HCT116 (cell line): ENCODE measurements around the gene PLA2R1. TPM values are rescaled to one million over a fixed set of nuclear protein-coding genes. Genes with fewer than 3 reads are reported as not detected.

Experiments used
- ATAC-seq: fragments of 200-7000 bp; cut with Tn5 transposase; 2 replicates; pipeline ENCODE4 v1.9.1; 2020; ENCODE audit warnings: mild to moderate bottlenecking, moderate library complexity
- BruUV-seq: library from RNA; stranded (reverse); fragments of 400-500 nt; replicated peaks from 2 replicates; lab custom pipeline; 2021; lab: Mats Ljungman, UMichigan
- CTCF ChIA-PET: fragments of 300-600 bp; sonication (Branson Sonifier 250); formaldehyde crosslinking; loops from one replicate; lab custom pipeline; 2021; ENCODE audit warnings: antibody characterized with exemption; lab: Charles Lee
- POLR2A ChIA-PET: fragments of 300-600, 350-600 bp; sonication (Branson Sonifier 250); formaldehyde crosslinking; loops from one replicate; lab custom pipeline; 2021; ENCODE audit warnings: antibody characterized with exemption; lab: Charles Lee
- RAD21 ChIA-PET, 2 experiments: fragments of 300-600 bp; sonication (Branson Sonifier 250); formaldehyde crosslinking; loops; one replicate each; lab custom pipeline; 2023; ENCODE audit warnings: low total read pairs in 2 of 2; ENCODE audit not compliant: uncharacterized antibody in 2 of 2, unreplicated experiment in 2 of 2, low non-redundant PET in 1 of 2; lab: Charles Lee
- DNase-seq: peaks from one replicate; pipeline ENCODE4 v3.0.0-alpha.2; 2010; ENCODE audit warnings: low read depth, low spot score
- H2AFZ ChIP-seq: fragments of 200-600 bp; shearing (Covaris generic), sonication (generic); 2 replicates; pipeline ENCODE4 v1.6.1; 2017; ENCODE audit warnings: low read depth, mixed run types, mixed read lengths, antibody characterized with exemption, low read length; ENCODE audit not compliant: poor library complexity, severe bottlenecking
- H3K27ac ChIP-seq: 2 replicates; pipeline ENCODE4 v1.5.1; 2012; ENCODE audit warnings: low read depth, low read length
- H3K27me3 ChIP-seq: fragments of 200-600 bp; sonication (generic); 2 replicates; pipeline ENCODE4 v1.6.1; 2016; ENCODE audit warnings: mixed run types, low read length, mixed read lengths; ENCODE audit not compliant: insufficient read depth
- H3K36me3 ChIP-seq, 2 experiments: fragments of 200-500 bp in 1 of 2; fragments of 200-600 bp in 1 of 2; sonication (Bioruptor generic) in 1 of 2; sonication (generic) in 1 of 2; 2 replicates each; pipeline versions ENCODE4 v1.5.1 to v1.6.1; 2014 to 2016; ENCODE audit warnings: low read length in 2 of 2, inconsistent platforms in 1 of 2, mixed read lengths in 1 of 2, mixed run types in 1 of 2; ENCODE audit not compliant: insufficient read depth in 2 of 2, control insufficient read depth in 1 of 2
- H3K4me1 ChIP-seq, 2 experiments: fragments of 200-600 bp in 1 of 2; sonication (generic) in 1 of 2; 2 replicates each; pipeline versions ENCODE4 v1.5.1 to v1.6.1; 2012 to 2017; ENCODE audit warnings: low read length in 2 of 2, inconsistent platforms in 1 of 2, mild to moderate bottlenecking in 1 of 2, mixed read lengths in 1 of 2, mixed run types in 1 of 2, moderate library complexity in 1 of 2; ENCODE audit not compliant: insufficient read depth in 2 of 2, control insufficient read depth in 1 of 2
- H3K4me2 ChIP-seq: fragments of 200-600 bp; sonication (generic); 2 replicates; pipeline ENCODE4 v1.6.1; 2017; ENCODE audit warnings: mixed run types, low read length, mixed read lengths
- H3K4me3 ChIP-seq, 2 experiments: fragments of 200-600 bp in 1 of 2; sonication (generic) in 1 of 2; replicated peaks in 1 of 2; 2 replicates each; pipeline ENCODE4 v1.5.1; 2011 to 2016; ENCODE audit warnings: low read length in 2 of 2, control low read depth in 1 of 2, low read depth in 1 of 2, mild to moderate bottlenecking in 1 of 2, mixed read lengths in 1 of 2, mixed run types in 1 of 2
- H3K79me2 ChIP-seq: fragments of 200-600 bp; sonication (generic); 2 replicates; pipeline ENCODE4 v1.6.1; 2017; ENCODE audit warnings: mild to moderate bottlenecking, mixed run types, low read length, moderate library complexity, mixed read lengths; ENCODE audit not compliant: insufficient read depth
- H3K9ac ChIP-seq: fragments of 200-600 bp; sonication (generic); 2 replicates; pipeline ENCODE4 v1.6.1; 2016; ENCODE audit warnings: low read length, mixed read lengths
- H3K9me2 ChIP-seq: fragments of 200-600 bp; sonication (generic), shearing (Covaris generic); 2 replicates; pipeline ENCODE4 v1.6.1; 2017; ENCODE audit warnings: mixed run types, mild to moderate bottlenecking, moderate library complexity; ENCODE audit not compliant: insufficient read depth
- H3K9me3 ChIP-seq, 2 experiments: fragments of 200-500 bp in 1 of 2; fragments of 200-600 bp in 1 of 2; sonication (Bioruptor generic) in 1 of 2; sonication (generic) in 1 of 2; 2 replicates each; pipeline ENCODE4 v1.6.1; 2014 to 2017; ENCODE audit warnings: low read length in 2 of 2, mixed read lengths in 2 of 2, inconsistent platforms in 1 of 2, low read depth in 1 of 2, mild to moderate bottlenecking in 1 of 2, mixed run types in 1 of 2, moderate library complexity in 1 of 2; ENCODE audit not compliant: control insufficient read depth in 1 of 2, insufficient read depth in 1 of 2
- H4K20me1 ChIP-seq: fragments of 200-600 bp; sonication (generic), shearing (Covaris generic); 2 replicates; pipeline ENCODE4 v1.6.1; 2017; ENCODE audit warnings: mixed run types, mild to moderate bottlenecking, moderate library complexity; ENCODE audit not compliant: insufficient read depth
- CBX3 ChIP-seq: IDR thresholded peaks from 2 replicates; pipeline ENCODE4 v1.6.1; 2012; ENCODE audit warnings: low read depth
- CEBPB ChIP-seq: IDR thresholded peaks from 2 replicates; pipeline ENCODE4 v1.6.1; 2012; ENCODE audit warnings: low read depth
- EGR1 ChIP-seq: IDR thresholded peaks from 2 replicates; pipeline ENCODE4 v1.6.1; 2012; ENCODE audit warnings: low read depth
- ELF1 ChIP-seq: IDR thresholded peaks from 2 replicates; pipeline ENCODE4 v1.6.1; 2012; ENCODE audit warnings: low read depth, borderline replicate concordance
- POLR2AphosphoS5 ChIP-seq: IDR thresholded peaks from 2 replicates; pipeline ENCODE4 v1.6.1; 2011; ENCODE audit warnings: mild to moderate bottlenecking, low read depth, low read length, moderate library complexity
- SIN3A ChIP-seq: IDR thresholded peaks from 2 replicates; pipeline ENCODE4 v1.6.1; 2012; ENCODE audit warnings: low read depth
- ZFX ChIP-seq: fragments of 450-650 bp; IDR thresholded peaks from 2 replicates; pipeline ENCODE4 v1.6.1; 2017
- intact Hi-C: fragments of 100-400 bp; cut with micrococcal nuclease; formaldehyde crosslinking; loops from 2 replicates; pipeline ENCODE4 v1.10.0; 2022
- total RNA-seq: library from RNA; stranded (reverse); gene quantifications from one replicate; pipeline ENCODE4 v1.2.1, GENCODE V29; 2021; ENCODE audit not compliant: unreplicated experiment
- TF ChIP-seq, protein P1 (sequence below): IDR thresholded peaks from 2 replicates; pipeline ENCODE4 v1.6.1; 2012
- TF ChIP-seq, protein P2 (sequence below): IDR thresholded peaks from 2 replicates; pipeline ENCODE4 v1.6.1; 2012
- TF ChIP-seq, protein P3 (sequence below): IDR thresholded peaks from 2 replicates; pipeline ENCODE4 v1.6.1; 2012; ENCODE audit warnings: low read depth
- TF ChIP-seq, protein P4 (sequence below), 3 experiments: fragments of 200-600 bp in 1 of 3; sonication (generic) in 1 of 3; IDR thresholded peaks in 2 of 3; conservative IDR thresholded peaks in 1 of 3; 2 replicates each; pipeline ENCODE4 v1.5.1; 2012 to 2017; ENCODE audit warnings: low read depth in 2 of 3, low read length in 2 of 3, antibody characterized with exemption in 1 of 3, borderline replicate concordance in 1 of 3, control low read depth in 1 of 3, mild to moderate bottlenecking in 1 of 3, mixed read lengths in 1 of 3, mixed run types in 1 of 3, moderate library complexity in 1 of 3; ENCODE audit not compliant: insufficient read depth in 1 of 3
- TF ChIP-seq, protein P5 (sequence below): IDR thresholded peaks from 2 replicates; pipeline ENCODE4 v1.6.1; 2011; ENCODE audit warnings: mild to moderate bottlenecking, low read length, moderate library complexity; ENCODE audit not compliant: insufficient replicate concordance; ENCODE audit errors: extremely low read depth

PLA2R1 gene
- total RNA-seq, 1 experiment from 2014 or later: 0.34 TPM

DNA sequence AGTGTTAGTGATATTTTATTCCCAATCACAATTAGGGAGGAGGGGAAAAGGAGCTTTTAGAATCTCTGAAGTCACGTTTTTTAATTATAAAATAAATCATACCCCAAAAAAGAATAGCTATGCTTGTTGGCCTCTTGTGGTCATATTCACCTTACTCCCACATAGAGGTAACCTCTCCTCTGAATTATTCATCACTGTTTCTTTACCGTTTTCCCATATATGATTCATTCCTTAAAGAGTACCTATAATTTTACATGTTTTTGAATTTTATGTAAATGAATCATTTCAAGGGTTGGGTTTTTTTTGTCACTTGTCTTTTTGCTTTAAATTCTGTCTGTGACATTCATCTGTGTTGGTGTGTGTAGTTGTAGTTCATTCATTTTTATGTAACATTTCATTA, 153.8 kb downstream of the PLA2R1 start:
- ATAC-seq (no peak), DNase-seq (no peak)
- H3K9ac ChIP-seq: no peak overlapping the region
- ChIA-PET RAD21 (no interaction called here), CTCF (no interaction called here), POLR2A (no interaction called here)
- H4K20me1 ChIP-seq: no peaks in the 10 kb centered on the region
- no peaks in the 10 kb centered on the region for H3K36me3 ChIP-seq
- H2AFZ ChIP-seq: no peak overlapping the region
- H3K4me2 ChIP-seq: no peak overlapping the region
- H3K27ac ChIP-seq: no peak overlapping the region
- H3K4me1 ChIP-seq: no peaks in the 10 kb centered on the region
- TF ChIP-seq, protein P1, sequence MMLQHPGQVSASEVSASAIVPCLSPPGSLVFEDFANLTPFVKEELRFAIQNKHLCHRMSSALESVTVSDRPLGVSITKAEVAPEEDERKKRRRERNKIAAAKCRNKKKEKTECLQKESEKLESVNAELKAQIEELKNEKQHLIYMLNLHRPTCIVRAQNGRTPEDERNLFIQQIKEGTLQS: no peak
- TF ChIP-seq CBX3 (no peak), EGR1 (no peak), SIN3A (no peak), ELF1 (no peak), CEBPB (no peak)
- TF ChIP-seq, protein P2, sequence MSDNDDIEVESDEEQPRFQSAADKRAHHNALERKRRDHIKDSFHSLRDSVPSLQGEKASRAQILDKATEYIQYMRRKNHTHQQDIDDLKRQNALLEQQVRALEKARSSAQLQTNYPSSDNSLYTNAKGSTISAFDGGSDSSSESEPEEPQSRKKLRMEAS: no peak
- H3K79me2 ChIP-seq: no peaks in the 10 kb centered on the region
- intact Hi-C loops: no loop called here
- no peaks in the 10 kb centered on the region for H3K9me2 ChIP-seq
- H3K9me3 ChIP-seq: no peaks in the 10 kb centered on the region
- no TSS peak for BruUV-seq
- no peaks in the 10 kb centered on the region for H3K27me3 ChIP-seq
- no peak overlapping the region for H3K4me3 ChIP-seq

DNA sequence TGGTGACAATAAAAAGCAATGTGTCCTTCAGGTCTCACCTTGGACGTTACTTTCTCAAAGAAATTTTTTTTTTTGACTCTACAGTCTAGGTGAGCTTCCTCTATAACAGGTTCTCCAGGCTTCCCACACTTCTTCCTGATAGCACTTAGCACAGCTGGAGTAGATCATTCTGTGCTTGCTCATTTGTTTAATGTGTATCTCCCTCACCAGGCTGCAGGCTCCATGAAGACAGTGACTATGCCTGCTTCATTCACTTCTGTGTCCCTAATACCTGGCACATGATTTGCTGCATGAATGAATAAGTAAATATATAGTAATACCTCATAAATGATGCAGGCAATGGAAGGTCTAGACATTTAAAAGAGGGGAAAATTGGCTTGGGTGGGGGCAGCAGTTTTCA, 154.5 kb downstream of the PLA2R1 start:
- intact Hi-C loops: no loop called here
- TF ChIP-seq ELF1: no peak
- no peak for TF ChIP-seq EGR1
- TF ChIP-seq, protein P3, sequence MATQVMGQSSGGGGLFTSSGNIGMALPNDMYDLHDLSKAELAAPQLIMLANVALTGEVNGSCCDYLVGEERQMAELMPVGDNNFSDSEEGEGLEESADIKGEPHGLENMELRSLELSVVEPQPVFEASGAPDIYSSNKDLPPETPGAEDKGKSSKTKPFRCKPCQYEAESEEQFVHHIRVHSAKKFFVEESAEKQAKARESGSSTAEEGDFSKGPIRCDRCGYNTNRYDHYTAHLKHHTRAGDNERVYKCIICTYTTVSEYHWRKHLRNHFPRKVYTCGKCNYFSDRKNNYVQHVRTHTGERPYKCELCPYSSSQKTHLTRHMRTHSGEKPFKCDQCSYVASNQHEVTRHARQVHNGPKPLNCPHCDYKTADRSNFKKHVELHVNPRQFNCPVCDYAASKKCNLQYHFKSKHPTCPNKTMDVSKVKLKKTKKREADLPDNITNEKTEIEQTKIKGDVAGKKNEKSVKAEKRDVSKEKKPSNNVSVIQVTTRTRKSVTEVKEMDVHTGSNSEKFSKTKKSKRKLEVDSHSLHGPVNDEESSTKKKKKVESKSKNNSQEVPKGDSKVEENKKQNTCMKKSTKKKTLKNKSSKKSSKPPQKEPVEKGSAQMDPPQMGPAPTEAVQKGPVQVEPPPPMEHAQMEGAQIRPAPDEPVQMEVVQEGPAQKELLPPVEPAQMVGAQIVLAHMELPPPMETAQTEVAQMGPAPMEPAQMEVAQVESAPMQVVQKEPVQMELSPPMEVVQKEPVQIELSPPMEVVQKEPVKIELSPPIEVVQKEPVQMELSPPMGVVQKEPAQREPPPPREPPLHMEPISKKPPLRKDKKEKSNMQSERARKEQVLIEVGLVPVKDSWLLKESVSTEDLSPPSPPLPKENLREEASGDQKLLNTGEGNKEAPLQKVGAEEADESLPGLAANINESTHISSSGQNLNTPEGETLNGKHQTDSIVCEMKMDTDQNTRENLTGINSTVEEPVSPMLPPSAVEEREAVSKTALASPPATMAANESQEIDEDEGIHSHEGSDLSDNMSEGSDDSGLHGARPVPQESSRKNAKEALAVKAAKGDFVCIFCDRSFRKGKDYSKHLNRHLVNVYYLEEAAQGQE: no peak
- TF ChIP-seq, protein P4, sequence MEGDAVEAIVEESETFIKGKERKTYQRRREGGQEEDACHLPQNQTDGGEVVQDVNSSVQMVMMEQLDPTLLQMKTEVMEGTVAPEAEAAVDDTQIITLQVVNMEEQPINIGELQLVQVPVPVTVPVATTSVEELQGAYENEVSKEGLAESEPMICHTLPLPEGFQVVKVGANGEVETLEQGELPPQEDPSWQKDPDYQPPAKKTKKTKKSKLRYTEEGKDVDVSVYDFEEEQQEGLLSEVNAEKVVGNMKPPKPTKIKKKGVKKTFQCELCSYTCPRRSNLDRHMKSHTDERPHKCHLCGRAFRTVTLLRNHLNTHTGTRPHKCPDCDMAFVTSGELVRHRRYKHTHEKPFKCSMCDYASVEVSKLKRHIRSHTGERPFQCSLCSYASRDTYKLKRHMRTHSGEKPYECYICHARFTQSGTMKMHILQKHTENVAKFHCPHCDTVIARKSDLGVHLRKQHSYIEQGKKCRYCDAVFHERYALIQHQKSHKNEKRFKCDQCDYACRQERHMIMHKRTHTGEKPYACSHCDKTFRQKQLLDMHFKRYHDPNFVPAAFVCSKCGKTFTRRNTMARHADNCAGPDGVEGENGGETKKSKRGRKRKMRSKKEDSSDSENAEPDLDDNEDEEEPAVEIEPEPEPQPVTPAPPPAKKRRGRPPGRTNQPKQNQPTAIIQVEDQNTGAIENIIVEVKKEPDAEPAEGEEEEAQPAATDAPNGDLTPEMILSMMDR (IDR thresholded peaks at IDR 0.05 in 2 of 3, conservative IDR thresholded peaks at IDR 0.05 in 1 of 3; ENCODE audit: borderline replicate concordance in 1 of 3, insufficient read depth in 1 of 3, low read depth in 2 of 3, low read length in 2 of 3): no peak
- TF ChIP-seq, protein P5, sequence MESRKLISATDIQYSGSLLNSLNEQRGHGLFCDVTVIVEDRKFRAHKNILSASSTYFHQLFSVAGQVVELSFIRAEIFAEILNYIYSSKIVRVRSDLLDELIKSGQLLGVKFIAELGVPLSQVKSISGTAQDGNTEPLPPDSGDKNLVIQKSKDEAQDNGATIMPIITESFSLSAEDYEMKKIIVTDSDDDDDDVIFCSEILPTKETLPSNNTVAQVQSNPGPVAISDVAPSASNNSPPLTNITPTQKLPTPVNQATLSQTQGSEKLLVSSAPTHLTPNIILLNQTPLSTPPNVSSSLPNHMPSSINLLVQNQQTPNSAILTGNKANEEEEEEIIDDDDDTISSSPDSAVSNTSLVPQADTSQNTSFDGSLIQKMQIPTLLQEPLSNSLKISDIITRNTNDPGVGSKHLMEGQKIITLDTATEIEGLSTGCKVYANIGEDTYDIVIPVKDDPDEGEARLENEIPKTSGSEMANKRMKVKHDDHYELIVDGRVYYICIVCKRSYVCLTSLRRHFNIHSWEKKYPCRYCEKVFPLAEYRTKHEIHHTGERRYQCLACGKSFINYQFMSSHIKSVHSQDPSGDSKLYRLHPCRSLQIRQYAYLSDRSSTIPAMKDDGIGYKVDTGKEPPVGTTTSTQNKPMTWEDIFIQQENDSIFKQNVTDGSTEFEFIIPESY: no peak
- no peak for TF ChIP-seq ZFX
- no peak for TF ChIP-seq CEBPB
- TF ChIP-seq POLR2AphosphoS5: no peak
- TF ChIP-seq SIN3A: no peak

More for the DNA sequence above, 154.5 kb downstream of the PLA2R1 start:
- ATAC-seq: no peak
- Histone ChIP-seq H3K9ac (no peak overlapping the region), H3K9me2 (no peaks in the 10 kb centered on the region), H3K4me1 (no peaks in the 10 kb centered on the region), H3K4me2 (no peak overlapping the region), H2AFZ (no peak overlapping the region), H3K9me3 (no peaks in the 10 kb centered on the region), H3K36me3 (no peaks in the 10 kb centered on the region), H3K4me3 (no peak overlapping the region), H3K27ac (no peak overlapping the region), H4K20me1 (no peaks in the 10 kb centered on the region), H3K79me2 (no peaks in the 10 kb centered on the region), H3K27me3 (no peaks in the 10 kb centered on the region)
- ChIA-PET CTCF (no interaction called here), RAD21 (no interaction called here), POLR2A (no interaction called here)
- DNase-seq: no peak
- BruUV-seq: no TSS peak
